Neuronal stem cell (in vitro differentiated cells): ENCODE measurements around the gene PKP3.

Experiments
- DNase-seq: peaks from one replicate; pipeline ENCODE4 v3.0.0-alpha.2; 2013; ENCODE audit warnings: low spot score
- H2AFZ ChIP-seq: one replicate; pipeline ENCODE4 v1.6.1; 2013; ENCODE audit warnings: mild to moderate bottlenecking, low read length, inconsistent platforms
- H2AK5ac ChIP-seq: 2 replicates; pipeline ENCODE4 v1.6.1; 2013; ENCODE audit warnings: low read depth, mild to moderate bottlenecking, inconsistent platforms, low read length, moderate library complexity, mixed read lengths
- H2BK120ac ChIP-seq: 2 replicates; pipeline ENCODE4 v1.6.1; 2013; ENCODE audit warnings: low read depth, mild to moderate bottlenecking, inconsistent platforms, low read length, moderate library complexity, mixed read lengths
- H2BK12ac ChIP-seq: one replicate; pipeline ENCODE4 v1.6.1; 2013; ENCODE audit warnings: low read length, inconsistent platforms
- H2BK15ac ChIP-seq: 2 replicates; pipeline ENCODE4 v1.6.1; 2013; ENCODE audit warnings: mild to moderate bottlenecking, low read length, inconsistent platforms, mixed read lengths
- H2BK5ac ChIP-seq: one replicate; pipeline ENCODE4 v1.6.1; 2013; ENCODE audit warnings: inconsistent platforms, mild to moderate bottlenecking, low read length, moderate library complexity
- H3K14ac ChIP-seq: one replicate; pipeline ENCODE4 v1.6.1; 2013; ENCODE audit warnings: low read length, inconsistent platforms
- H3K18ac ChIP-seq: 2 replicates; pipeline ENCODE4 v1.6.1; 2013; ENCODE audit warnings: low read length, inconsistent platforms
- H3K23ac ChIP-seq: 2 replicates; pipeline ENCODE4 v1.6.1; 2013; ENCODE audit warnings: low read depth, mild to moderate bottlenecking, mixed read lengths, low read length, inconsistent platforms; ENCODE audit not compliant: poor library complexity
- H3K27ac ChIP-seq: replicated peaks from 3 replicates; pipeline ENCODE4 v1.5.1; 2013; ENCODE audit warnings: low read length, inconsistent platforms
- H3K27me3 ChIP-seq, 3 experiments: 2 replicates each; pipeline ENCODE4 v1.6.1; 2013; ENCODE audit warnings: low read length in 3 of 3, mild to moderate bottlenecking in 2 of 3, inconsistent platforms in 1 of 3, low read depth in 1 of 3, mixed read lengths in 1 of 3, moderate library complexity in 1 of 3; ENCODE audit not compliant: control insufficient read depth in 3 of 3, insufficient read depth in 3 of 3
- H3K36me3 ChIP-seq, 2 donors: replicated peaks in 1 of 2; 2 replicates each; pipeline ENCODE4 v1.6.1; 2013; ENCODE audit warnings: low read length in 2 of 2; ENCODE audit not compliant: control insufficient read depth in 2 of 2, insufficient read depth in 2 of 2
- H3K4ac ChIP-seq: 2 replicates; pipeline ENCODE4 v1.6.1; 2013; ENCODE audit warnings: inconsistent platforms, mild to moderate bottlenecking, low read length, moderate library complexity
- H3K4me1 ChIP-seq, 2 donors: 1 replicate in 1 of 2; 2 replicates in 1 of 2; pipeline ENCODE4 v1.6.1; 2013; ENCODE audit warnings: low read length in 2 of 2, low read depth in 1 of 2; ENCODE audit not compliant: control insufficient read depth in 2 of 2, insufficient read depth in 1 of 2
- H3K4me2 ChIP-seq: one replicate; pipeline ENCODE4 v1.6.1; 2013; ENCODE audit warnings: mild to moderate bottlenecking, low read length, inconsistent platforms; ENCODE audit not compliant: insufficient read depth, poor library complexity, severe bottlenecking
- H3K4me3 ChIP-seq, 2 donors: 2 replicates each; pipeline ENCODE4 v1.5.1; 2013; ENCODE audit warnings: low read length in 2 of 2, mild to moderate bottlenecking in 2 of 2, inconsistent platforms in 1 of 2, moderate library complexity in 1 of 2
- H3K79me1 ChIP-seq: one replicate; pipeline ENCODE4 v1.6.1; 2013; ENCODE audit warnings: low read depth, mild to moderate bottlenecking, inconsistent platforms, low read length, moderate library complexity
- H3K9ac ChIP-seq: one replicate; pipeline ENCODE4 v1.6.1; 2013; ENCODE audit warnings: mild to moderate bottlenecking, low read depth, low read length, inconsistent platforms; ENCODE audit not compliant: poor library complexity
- H3K9me3 ChIP-seq, 2 donors: replicated peaks in 1 of 2; 2 replicates each; pipeline versions ENCODE3 to v1.6.1; 2013; ENCODE audit warnings: low read length in 2 of 2, mild to moderate bottlenecking in 2 of 2, inconsistent platforms in 1 of 2, low read depth in 1 of 2, mixed read lengths in 1 of 2, moderate library complexity in 1 of 2; ENCODE audit not compliant: control insufficient read depth in 2 of 2, insufficient read depth in 1 of 2
- H4K8ac ChIP-seq: one replicate; pipeline ENCODE4 v1.6.1; 2013; ENCODE audit warnings: low read depth, mild to moderate bottlenecking, inconsistent platforms, low read length, moderate library complexity
- H4K91ac ChIP-seq: one replicate; pipeline ENCODE4 v1.6.1; 2013; ENCODE audit warnings: low read length, low read depth, mild to moderate bottlenecking, inconsistent platforms; ENCODE audit not compliant: poor library complexity
- WGBS, 2 donors: extraction: QIAGEN DNeasy Blood & Tissue Kit; methylation state at CpG; one replicate each; pipeline ENCODE4 v1.1.7; 2013; ENCODE audit warnings: missing lambda C conversion rate in 2 of 2, mixed read lengths in 1 of 2; ENCODE audit not compliant: insufficient read length in 2 of 2, insufficient replicate concordance in 1 of 2; ENCODE audit errors: extremely low coverage in 2 of 2; 5-methylcytosine and 5-hydroxymethylcytosine counted together

PKP3 gene

DNA sequence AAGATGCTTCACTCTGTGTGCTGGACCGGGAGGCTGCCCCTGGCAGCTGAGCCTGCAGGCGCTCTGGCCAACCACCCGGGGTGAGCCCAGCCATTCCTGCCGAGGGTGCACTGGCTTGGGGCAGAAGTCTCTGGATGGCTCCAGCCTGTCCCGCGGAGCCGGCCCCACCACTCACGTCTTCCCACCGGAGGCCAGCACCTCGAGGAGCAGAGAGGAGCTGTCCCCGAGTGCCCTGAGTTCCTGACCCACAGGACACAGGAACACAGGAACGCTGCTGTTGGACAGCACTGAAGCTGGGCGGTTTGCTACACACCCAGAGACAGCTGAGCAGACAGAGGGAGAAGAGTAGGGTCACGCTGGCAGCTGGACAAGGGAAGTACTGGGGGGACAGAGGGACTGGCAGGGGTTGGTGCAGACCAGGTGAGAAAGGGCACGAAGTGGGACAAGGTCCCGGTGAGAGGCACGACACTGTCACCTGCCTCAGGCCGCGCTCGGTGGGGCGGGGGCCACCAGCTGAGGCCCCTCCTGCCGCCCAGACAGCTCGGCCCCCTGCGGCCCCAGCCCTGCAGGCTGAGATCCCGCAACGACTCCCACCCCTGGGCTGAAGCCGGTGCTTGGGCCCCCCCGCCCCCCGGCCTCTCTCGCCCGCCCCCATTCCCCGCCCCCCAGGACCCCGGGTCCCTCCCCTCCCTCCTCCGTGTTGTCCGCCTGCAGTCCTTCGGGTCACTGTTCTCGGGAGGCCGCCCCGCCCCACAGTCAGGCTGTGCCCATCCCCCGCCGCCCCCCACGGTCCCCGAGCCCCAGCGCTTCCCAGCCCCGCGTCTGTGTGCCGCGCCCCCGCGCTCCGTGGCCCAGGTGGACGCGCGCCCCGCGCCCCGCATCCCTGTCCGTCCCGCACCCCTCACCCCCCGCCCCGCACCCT is 25.3 kb upstream of the PKP3 start:
- Histone ChIP-seq H2AK5ac (peak overlapping the region; percentile 7), H2BK5ac (no peak overlapping the region), H3K9ac (peak overlapping the region; percentile 71), H3K4me3 (peak overlapping the region; percentile 70 to 77), H4K91ac (no peak overlapping the region), H3K27me3 (no peaks in the 10 kb centered on the region), H3K9me3 (peaks cover 9 to 11% of the 10 kb centered on the region in 2 donors), H3K4me2 (peak overlapping the region; percentile 58), H2BK120ac (no peak overlapping the region), H3K79me1 (peaks cover 15% of the 10 kb centered on the region), H3K18ac (peak overlapping the region; percentile 97), H3K4ac (no peak overlapping the region), H3K36me3 (peaks cover 20 to 25% of the 10 kb centered on the region in 2 donors), H3K27ac (peak overlapping the region; percentile 28), H4K8ac (peak overlapping the region; percentile 87), H2AFZ (peak overlapping the region; percentile 19), H2BK15ac (no peak overlapping the region), H3K14ac (peak overlapping the region; percentile 32), H3K23ac (peak overlapping the region; percentile 32), H2BK12ac (peak overlapping the region; percentile 3), H3K4me1 (peaks cover 11% of the 10 kb centered on the region in 2 donors)
- peak; percentile 32 for DNase-seq
- WGBS, 2 donors, result no CpG with 5 or more reads among the region's 61 CpGs

DNA sequence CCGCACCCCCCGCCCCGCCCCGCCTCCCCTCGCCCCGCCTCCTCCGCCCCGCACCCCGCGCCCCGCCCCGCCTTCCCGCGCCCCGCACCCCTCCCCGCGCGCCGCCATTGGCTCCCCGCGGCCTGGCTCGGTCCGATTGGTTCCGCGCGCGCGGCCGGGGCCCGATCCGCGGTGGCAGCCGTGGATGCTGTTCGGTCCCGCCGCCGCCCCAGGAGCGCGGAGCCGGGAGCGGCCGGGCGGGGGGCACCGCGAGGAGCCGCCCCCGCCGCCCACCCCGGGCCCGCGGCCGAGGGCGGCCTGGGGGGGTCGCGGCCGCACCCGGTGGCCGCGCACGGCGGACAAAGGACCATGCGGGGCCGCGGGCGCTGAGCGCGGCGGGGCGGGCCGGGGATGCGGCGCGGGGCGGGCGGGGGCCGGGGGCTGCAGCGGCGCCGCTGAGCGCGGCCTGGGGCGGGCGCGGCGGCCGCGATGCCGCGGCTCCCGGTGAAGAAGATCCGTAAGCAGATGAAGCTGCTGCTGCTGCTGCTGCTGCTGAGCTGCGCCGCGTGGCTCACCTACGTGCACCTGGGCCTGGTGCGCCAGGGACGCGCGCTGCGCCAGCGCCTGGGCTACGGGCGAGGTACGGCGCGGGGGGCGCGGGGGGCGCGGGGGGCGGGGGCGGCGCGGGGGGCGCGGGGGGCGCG is 24.5 kb upstream of the PKP3 start, which contains the start of gene B4GALNT4:
Gene B4GALNT4, plus strand, starts transcription at position 164 of the 683 bp plus-strand sequence. Its CDS starts 305 bp downstream, at position 469.
- Histone ChIP-seq H2AK5ac (peak within 1 kb of the TSS; percentile 98), H2AFZ (peak within 1 kb of the TSS; percentile 38), H3K14ac (peak within 1 kb of the TSS; percentile 67), H2BK5ac (peak within 1 kb of the TSS; percentile 33), H3K9me3 (peaks cover 9 to 11% of the 10 kb centered on the region in 2 donors), H3K18ac (peak within 1 kb of the TSS; percentile 99), H4K8ac (peak within 1 kb of the TSS; percentile 87), H3K27me3 (no peaks in the 10 kb centered on the region), H2BK12ac (peak within 1 kb of the TSS; percentile 3), H3K4me1 (peaks cover 8 to 11% of the 10 kb centered on the region in 2 donors), H3K4me2 (peak within 1 kb of the TSS; percentile 75), H3K4ac (peak within 1 kb of the TSS; percentile 72), H3K79me1 (peaks cover 19% of the 10 kb centered on the region), H3K4me3 (peak within 1 kb of the TSS; percentile 77 to 92), H2BK15ac (no peak within 1 kb of the TSS), H3K23ac (peak within 1 kb of the TSS; percentile 32), H3K9ac (peak within 1 kb of the TSS; percentile 98), H3K36me3 (peaks cover 26 to 32% of the 10 kb centered on the region in 2 donors), H3K27ac (peak within 1 kb of the TSS; percentile 47), H2BK120ac (no peak within 1 kb of the TSS), H4K91ac (peak within 1 kb of the TSS; percentile 97)
- DNase-seq, result no peak
- no CpG with 5 or more reads among the region's 118 CpGs for WGBS, 2 donors

DNA sequence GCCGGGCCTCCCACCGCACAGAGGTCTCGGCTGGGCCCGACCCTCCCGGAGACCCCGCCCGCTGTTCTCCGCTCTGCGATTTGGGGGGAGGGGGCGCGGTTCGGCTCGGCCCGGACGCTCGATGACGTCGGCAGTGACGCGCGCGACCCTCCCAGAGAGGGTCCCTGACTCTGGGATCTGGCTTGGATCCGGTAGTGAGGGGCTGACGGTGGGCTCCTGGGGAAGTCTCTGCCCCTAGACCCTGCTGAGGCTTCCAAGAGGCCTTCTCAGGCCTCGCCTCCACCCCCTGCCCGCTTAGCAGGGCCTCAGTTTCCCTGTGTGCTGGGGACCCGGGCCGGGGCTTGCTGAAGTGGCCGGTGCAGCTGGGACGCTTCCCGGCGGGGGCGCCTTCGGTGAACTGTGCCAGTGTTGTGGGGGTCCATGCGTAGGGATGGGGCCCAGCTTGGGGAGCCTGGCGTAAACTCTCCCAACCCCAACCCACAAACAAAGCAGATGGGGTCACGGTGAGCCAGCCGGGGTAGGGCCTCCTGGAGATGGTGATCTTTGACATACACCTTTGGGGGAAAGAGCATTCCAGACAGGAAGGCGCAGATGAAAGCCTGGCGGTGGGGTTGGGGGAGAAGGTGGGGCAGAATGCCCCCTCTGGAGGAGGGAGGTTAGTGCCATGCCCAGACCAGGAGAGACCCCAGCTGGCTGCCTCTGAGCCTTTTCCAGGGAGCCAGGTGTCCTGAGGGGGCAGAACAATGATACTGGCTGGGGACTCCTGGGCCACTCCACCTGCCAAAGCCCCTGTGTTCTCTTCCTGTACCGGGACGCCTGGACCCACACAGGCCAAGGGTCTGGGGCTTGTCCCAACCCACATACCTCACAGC is 23.7 kb upstream of the PKP3 start:
- peak overlapping the region; percentile 61 for H2BK120ac ChIP-seq
- peaks cover 8 to 11% of the 10 kb centered on the region in 2 donors for H3K4me1 ChIP-seq
- DNase-seq, result peak; percentile 55
- peak overlapping the region; percentile 75 for H3K4me2 ChIP-seq
- H3K27ac ChIP-seq, result no peak overlapping the region
- peak overlapping the region; percentile 33 for H2BK5ac ChIP-seq
- peak overlapping the region; percentile 87 for H3K18ac ChIP-seq
- H3K4me3 ChIP-seq, result peak overlapping the region; percentile 77 to 79
- no peak overlapping the region for H4K8ac ChIP-seq
- H2BK15ac ChIP-seq, result no peak overlapping the region
- peak overlapping the region; percentile 83 for H3K9ac ChIP-seq
- H3K36me3 ChIP-seq, result peaks cover 26 to 35% of the 10 kb centered on the region in 2 donors
- H3K27me3 ChIP-seq, result no peaks in the 10 kb centered on the region
- H3K23ac ChIP-seq, result no peak overlapping the region
- H2AK5ac ChIP-seq, result peak overlapping the region; percentile 98
- no peak overlapping the region for H2BK12ac ChIP-seq
- no peak overlapping the region for H3K14ac ChIP-seq
- H3K79me1 ChIP-seq, result peaks cover 19% of the 10 kb centered on the region
- peak overlapping the region; percentile 38 for H2AFZ ChIP-seq
- peak overlapping the region; percentile 17 for H3K4ac ChIP-seq
- peaks cover 4 to 9% of the 10 kb centered on the region in 2 donors for H3K9me3 ChIP-seq
- no CpG with 5 or more reads among the region's 42 CpGs for WGBS, 2 donors
- H4K91ac ChIP-seq, result no peak overlapping the region
